ENCODE data around the gene LIX1L.
A peak's percentile ranks its signal among the peaks of the same experiment; 100 is the strongest.

The LIX1L gene

GRCh38 chr1:145918992-145919939 is 38.6 kb downstream of the LIX1L start:
- peaks cover 7% of the 10 kb centered on the region for H3K4me1 ChIP-seq (ENCODE audit: low read length)
- peak overlapping the region; percentile 85 for H2AFZ ChIP-seq (ENCODE audit: low read length)
- DNase-seq = peak; percentile 78
- H3K4me3 ChIP-seq (ENCODE audit: low read length) = peak overlapping the region; percentile 84
- no peaks in the 10 kb centered on the region for H4K20me1 ChIP-seq (ENCODE audit: insufficient read depth, low read length)
- H3K36me3 ChIP-seq (replicated peaks; ENCODE audit: insufficient read depth, low read length) = no peaks in the 10 kb centered on the region
- no peak for TF ChIP-seq EZH2phosphoT487 (IDR thresholded peaks at IDR 0.05; ENCODE audit: low read length)
- TF ChIP-seq CTCF (IDR thresholded peaks at IDR 0.05; ENCODE audit: low read length) = 0 out of 2 replicates have a peak, but pooled peaks have one; percentile 5
- no peak for TF ChIP-seq EZH2 (optimal IDR thresholded peaks at IDR 0.05; ENCODE audit: low read depth, low read length)
- H3K9ac ChIP-seq (ENCODE audit: low read length) = peak overlapping the region; percentile 92
- H3K4me2 ChIP-seq (ENCODE audit: low read depth, low read length) = peak overlapping the region; percentile 99
- no peaks in the 10 kb centered on the region for H3K9me3 ChIP-seq (replicated peaks; ENCODE audit: insufficient read depth, low read length)
- H3F3A ChIP-seq (ENCODE audit: insufficient read depth, low read length) = peaks cover 29% of the 10 kb centered on the region
- peaks cover 20% of the 10 kb centered on the region for H3K79me2 ChIP-seq (ENCODE audit: low read length)
- no peaks in the 10 kb centered on the region for H3K9me2 ChIP-seq (replicated peaks; ENCODE audit: insufficient read depth, low read length)
- H3K27me3 ChIP-seq (replicated peaks; ENCODE audit: insufficient read depth, low read length) = no peaks in the 10 kb centered on the region
- H3K27ac ChIP-seq (ENCODE audit: low read length) = peak overlapping the region; percentile 87

- H3K4me2 ChIP-seq (ENCODE audit: low read depth, low read length) = peak within 1 kb of the TSS; percentile 99
- H3K79me2 ChIP-seq (ENCODE audit: low read length) = peaks cover 20% of the 10 kb centered on the region
- no peaks in the 10 kb centered on the region for H3K36me3 ChIP-seq (replicated peaks; ENCODE audit: insufficient read depth, low read length)
- H3K9me3 ChIP-seq (replicated peaks; ENCODE audit: insufficient read depth, low read length) = no peaks in the 10 kb centered on the region
- H3K27me3 ChIP-seq (replicated peaks; ENCODE audit: insufficient read depth, low read length) = no peaks in the 10 kb centered on the region
- H3F3A ChIP-seq (ENCODE audit: insufficient read depth, low read length) = peaks cover 27% of the 10 kb centered on the region
- peak within 1 kb of the TSS; percentile 84 for H3K4me3 ChIP-seq (ENCODE audit: low read length)
- H4K20me1 ChIP-seq (ENCODE audit: insufficient read depth, low read length) = no peaks in the 10 kb centered on the region
- DNase-seq = peak; percentile 93
- H3K4me1 ChIP-seq (ENCODE audit: low read length) = peaks cover 7% of the 10 kb centered on the region
- H3K9me2 ChIP-seq (replicated peaks; ENCODE audit: insufficient read depth, low read length) = no peaks in the 10 kb centered on the region
- peak within 1 kb of the TSS; percentile 87 for H3K27ac ChIP-seq (ENCODE audit: low read length)
- TF ChIP-seq EZH2phosphoT487 (IDR thresholded peaks at IDR 0.05; ENCODE audit: low read length) (no peak), EZH2 (optimal IDR thresholded peaks at IDR 0.05; ENCODE audit: low read depth, low read length) (no peak), CTCF (IDR thresholded peaks at IDR 0.05; ENCODE audit: low read length) (no peak)
- peak within 1 kb of the TSS; percentile 85 for H2AFZ ChIP-seq (ENCODE audit: low read length)
- peak within 1 kb of the TSS; percentile 92 for H3K9ac ChIP-seq (ENCODE audit: low read length)
These were observed 39.4 kb downstream of the LIX1L start, which contains the start of gene PEX11B for GRCh38 chr1:145918144-145918991. TSS of gene PEX11B (minus strand) at chr1:145918717. CDS start at chr1:145918688, 29 bp downstream.

GRCh38 chr1:145917595-145917994 is 40.2 kb downstream of the LIX1L start:
- no peaks in the 10 kb centered on the region for H3K36me3 ChIP-seq (replicated peaks; ENCODE audit: insufficient read depth, low read length)
- H3K79me2 ChIP-seq (ENCODE audit: low read length) = peaks cover 20% of the 10 kb centered on the region
- H3K4me1 ChIP-seq (ENCODE audit: low read length) = peaks cover 7% of the 10 kb centered on the region
- no peaks in the 10 kb centered on the region for H3K9me3 ChIP-seq (replicated peaks; ENCODE audit: insufficient read depth, low read length)
- peak overlapping the region; percentile 92; the same call in 1 of the 2 replicates for H3K9ac ChIP-seq (ENCODE audit: low read length)
- H4K20me1 ChIP-seq (ENCODE audit: insufficient read depth, low read length) = no peaks in the 10 kb centered on the region
- no peak for TF ChIP-seq CTCF (IDR thresholded peaks at IDR 0.05; ENCODE audit: low read length)
- TF ChIP-seq EZH2phosphoT487 (IDR thresholded peaks at IDR 0.05; ENCODE audit: low read length) = no peak
- no peak for TF ChIP-seq EZH2 (optimal IDR thresholded peaks at IDR 0.05; ENCODE audit: low read depth, low read length)
- no peaks in the 10 kb centered on the region for H3K9me2 ChIP-seq (replicated peaks; ENCODE audit: insufficient read depth, low read length)
- peaks cover 22% of the 10 kb centered on the region for H3F3A ChIP-seq (ENCODE audit: insufficient read depth, low read length)
- peak overlapping the region; percentile 85 for H2AFZ ChIP-seq (ENCODE audit: low read length)
- H3K4me3 ChIP-seq (ENCODE audit: low read length) = peak overlapping the region; percentile 84
- H3K27ac ChIP-seq (ENCODE audit: low read length) = no peak overlapping the region
- no peak for DNase-seq
- H3K4me2 ChIP-seq (ENCODE audit: low read depth, low read length) = peak overlapping the region; percentile 99
- H3K27me3 ChIP-seq (replicated peaks; ENCODE audit: insufficient read depth, low read length) = no peaks in the 10 kb centered on the region

Data from MM.1S (cell line).